Ascending aorta (tissue), 2 donors: Measurements from ENCODE around the gene NBEA. TPM values are rescaled to one million over a fixed set of nuclear protein-coding genes. Genes with fewer than 3 reads are reported as not detected.

Experiments
- DNase-seq, 2 donors: peaks; one replicate each; pipeline ENCODE4 v3.0.0-alpha.2; 2019; ENCODE audit warnings: low spot score in 2 of 2
- H3K27ac ChIP-seq, 2 donors: fragments of 200-600 bp; sonication (generic); one replicate each; pipeline ENCODE4 v1.5.1; 2016 to 2017; ENCODE audit warnings: mild to moderate bottlenecking in 1 of 2
- H3K27me3 ChIP-seq: fragments of 200-600 bp; sonication (generic); one replicate; pipeline ENCODE4 v1.5.1; 2017
- H3K36me3 ChIP-seq, 2 donors: fragments of 200-600 bp; sonication (generic); one replicate each; pipeline ENCODE4 v1.5.1; 2016
- H3K4me1 ChIP-seq, 2 donors: fragments of 200-600 bp; sonication (generic); one replicate each; pipeline ENCODE4 v1.5.1; 2016 to 2017; ENCODE audit warnings: mild to moderate bottlenecking in 1 of 2
- H3K4me3 ChIP-seq, 2 donors: fragments of 200-600 bp; sonication (generic); one replicate each; pipeline ENCODE4 v1.5.1; 2016 to 2017; ENCODE audit warnings: mild to moderate bottlenecking in 1 of 2
- H3K9me3 ChIP-seq, 2 donors: fragments of 200-600 bp; sonication (generic); one replicate each; pipeline ENCODE4 v1.5.1; 2016
- intact Hi-C: fragments of 100-400 bp; cut with DNase I; formaldehyde crosslinking; loops from one replicate; pipeline ENCODE4 v1.15.1; 2023
- total RNA-seq: library from RNA; depleted of rRNA; stranded (reverse); fragments of >200 nt; gene quantifications from one replicate; pipeline ENCODE4 v1.1.0, GENCODE V29; 2016
- TF ChIP-seq, protein P1 (sequence below), 3 experiments: fragments of 200-600 bp in 2 of 3; fragments of 450-650 bp in 1 of 3; sonication (generic) in 2 of 3; IDR thresholded peaks; one replicate each; pipeline ENCODE4 v1.5.1; 2016 to 2019; ENCODE audit warnings: antibody characterized with exemption in 3 of 3, mild to moderate bottlenecking in 1 of 3, moderate library complexity in 1 of 3

Gene NBEA
- total RNA-seq, 1 donor from 2014 or later = 1.6 TPM

DNA sequence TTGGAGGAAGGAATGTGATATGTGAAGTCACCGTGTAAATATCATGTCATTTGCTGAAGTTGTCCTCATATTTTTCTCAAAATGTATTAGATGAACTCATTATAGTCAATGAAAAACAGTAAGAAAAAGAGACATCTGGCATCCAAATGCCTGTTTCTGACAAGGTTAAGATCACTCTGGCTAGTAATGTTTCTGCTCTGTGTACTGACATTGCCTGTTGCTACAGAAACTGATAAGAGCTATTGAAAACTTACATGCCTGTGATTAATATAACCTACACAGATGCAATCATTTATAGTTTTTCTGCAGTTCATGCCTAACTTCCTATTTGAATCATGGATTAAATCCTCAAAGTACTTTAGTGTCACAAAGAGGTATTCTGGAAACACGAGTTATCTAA is 249.8 kb downstream of the NBEA start:
- H3K9me3 ChIP-seq = peaks cover 0 to 13% of the 10 kb centered on the region in 2 donors
- no peaks in the 10 kb centered on the region for H3K4me1 ChIP-seq
- no peaks in the 10 kb centered on the region for H3K27me3 ChIP-seq
- TF ChIP-seq, protein P1, sequence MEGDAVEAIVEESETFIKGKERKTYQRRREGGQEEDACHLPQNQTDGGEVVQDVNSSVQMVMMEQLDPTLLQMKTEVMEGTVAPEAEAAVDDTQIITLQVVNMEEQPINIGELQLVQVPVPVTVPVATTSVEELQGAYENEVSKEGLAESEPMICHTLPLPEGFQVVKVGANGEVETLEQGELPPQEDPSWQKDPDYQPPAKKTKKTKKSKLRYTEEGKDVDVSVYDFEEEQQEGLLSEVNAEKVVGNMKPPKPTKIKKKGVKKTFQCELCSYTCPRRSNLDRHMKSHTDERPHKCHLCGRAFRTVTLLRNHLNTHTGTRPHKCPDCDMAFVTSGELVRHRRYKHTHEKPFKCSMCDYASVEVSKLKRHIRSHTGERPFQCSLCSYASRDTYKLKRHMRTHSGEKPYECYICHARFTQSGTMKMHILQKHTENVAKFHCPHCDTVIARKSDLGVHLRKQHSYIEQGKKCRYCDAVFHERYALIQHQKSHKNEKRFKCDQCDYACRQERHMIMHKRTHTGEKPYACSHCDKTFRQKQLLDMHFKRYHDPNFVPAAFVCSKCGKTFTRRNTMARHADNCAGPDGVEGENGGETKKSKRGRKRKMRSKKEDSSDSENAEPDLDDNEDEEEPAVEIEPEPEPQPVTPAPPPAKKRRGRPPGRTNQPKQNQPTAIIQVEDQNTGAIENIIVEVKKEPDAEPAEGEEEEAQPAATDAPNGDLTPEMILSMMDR (IDR thresholded peaks at IDR 0.05) = no peak
- H3K4me3 ChIP-seq = no peak overlapping the region
- DNase-seq = no peak
- H3K27ac ChIP-seq = no peak overlapping the region
- no peaks in the 10 kb centered on the region for H3K36me3 ChIP-seq
- intact Hi-C loops = no loop called here

DNA sequence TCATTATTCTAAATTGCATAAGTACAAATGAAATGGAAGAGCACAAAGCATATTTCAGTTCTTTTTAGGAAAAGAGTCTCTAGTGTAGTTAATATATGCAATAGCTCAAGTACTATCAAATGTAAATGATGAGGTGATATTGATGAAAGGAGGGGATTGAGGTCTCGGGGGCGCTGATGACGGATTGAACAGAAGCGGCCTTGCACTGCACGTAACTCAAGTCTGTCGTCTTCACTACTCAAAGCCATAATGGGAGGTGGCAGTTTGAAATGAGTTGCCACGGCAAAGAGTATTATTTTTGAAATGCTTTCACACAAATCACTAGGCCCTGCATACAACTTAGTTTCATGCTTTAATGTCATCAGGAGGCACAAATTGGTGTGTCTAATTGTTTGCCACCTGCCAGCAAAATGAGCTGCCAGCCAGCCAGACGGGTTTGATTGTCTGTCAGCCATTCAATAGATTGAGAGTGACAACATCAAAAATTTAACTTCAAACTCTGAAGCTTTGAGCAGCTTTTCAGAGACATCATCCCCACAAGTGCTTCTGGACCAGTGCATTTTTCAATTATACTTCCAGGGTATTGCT is 256.6 kb downstream of the NBEA start:
- Histone ChIP-seq H3K9me3 (no peaks in the 10 kb centered on the region), H3K36me3 (no peaks in the 10 kb centered on the region), H3K27ac (no peak overlapping the region), H3K27me3 (no peaks in the 10 kb centered on the region), H3K4me1 (no peaks in the 10 kb centered on the region), H3K4me3 (no peak overlapping the region)
- DNase-seq = no peak
- TF ChIP-seq, protein P1 (IDR thresholded peaks at IDR 0.05) = no peak
- intact Hi-C loops = no loop called here

DNA sequence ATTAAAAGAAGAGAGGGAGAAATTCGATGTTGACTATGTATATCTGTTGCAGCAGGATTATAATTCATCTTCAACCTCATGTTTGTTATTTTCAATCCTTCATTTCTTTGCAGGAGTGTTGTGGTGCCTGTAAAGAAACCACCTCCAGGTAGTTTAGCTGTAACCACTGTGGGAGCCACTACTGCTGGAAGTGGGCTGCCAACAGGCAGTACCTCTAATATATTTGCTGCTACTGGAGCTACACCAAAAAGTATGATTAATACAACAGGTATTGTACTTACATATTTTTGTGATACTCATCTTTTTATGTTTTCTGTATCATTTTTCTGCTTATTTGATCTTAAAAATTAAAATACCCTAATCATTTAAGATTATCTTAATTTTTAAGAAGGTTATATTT is 266.5 kb downstream of the NBEA start:
- Histone ChIP-seq H3K27me3 (no peaks in the 10 kb centered on the region), H3K27ac (no peak overlapping the region), H3K9me3 (no peaks in the 10 kb centered on the region), H3K4me3 (no peak overlapping the region), H3K4me1 (no peaks in the 10 kb centered on the region), H3K36me3 (no peaks in the 10 kb centered on the region)
- intact Hi-C loops = no loop called here
- TF ChIP-seq, protein P1 (IDR thresholded peaks at IDR 0.05) = no peak
- DNase-seq = no peak

DNA sequence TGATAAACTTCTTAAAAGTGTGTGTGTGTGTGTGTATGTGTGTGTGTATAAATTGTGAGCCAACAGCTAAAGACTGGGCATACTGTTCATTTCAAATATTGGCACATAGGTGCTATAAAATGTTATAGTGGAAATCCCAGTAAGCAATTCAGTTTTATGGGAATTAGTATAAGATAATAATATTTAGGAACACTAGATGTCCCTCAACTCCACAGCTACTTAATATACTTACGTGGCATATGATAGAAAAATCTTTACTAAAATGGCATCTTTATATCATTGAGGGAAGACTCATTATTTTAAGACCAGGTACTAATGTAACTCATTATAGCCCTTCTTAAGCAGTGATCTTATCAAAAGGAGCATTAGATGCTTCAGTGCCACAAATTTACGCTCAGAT is 268.2 kb downstream of the NBEA start:
- Histone ChIP-seq H3K36me3 (no peaks in the 10 kb centered on the region), H3K4me3 (no peak overlapping the region), H3K9me3 (no peaks in the 10 kb centered on the region), H3K4me1 (no peaks in the 10 kb centered on the region), H3K27ac (no peak overlapping the region), H3K27me3 (no peaks in the 10 kb centered on the region)
- no peak for DNase-seq
- TF ChIP-seq, protein P1 (IDR thresholded peaks at IDR 0.05) = no peak
- intact Hi-C loops = no loop called here

DNA sequence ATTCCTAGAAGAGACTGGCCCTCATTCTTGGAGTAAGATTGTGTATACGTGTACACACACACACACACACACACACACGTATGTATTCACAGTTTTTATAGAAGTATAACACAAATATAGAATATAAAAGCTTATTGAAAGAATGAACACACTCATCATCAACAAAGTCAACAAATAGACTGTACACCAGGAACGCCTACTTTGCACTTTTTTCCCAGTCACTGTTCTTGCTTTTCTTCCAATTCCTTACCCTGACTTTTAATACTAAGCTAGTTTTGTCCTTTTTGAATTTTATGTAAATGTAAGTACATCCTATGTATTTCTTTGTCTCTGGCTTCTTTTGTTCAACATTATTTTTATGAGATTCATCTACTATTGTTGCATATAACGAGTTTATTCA is 269.9 kb downstream of the NBEA start:
- intact Hi-C loops = no loop called here
- Histone ChIP-seq H3K27ac (no peak overlapping the region), H3K4me3 (no peak overlapping the region), H3K36me3 (no peaks in the 10 kb centered on the region), H3K9me3 (no peaks in the 10 kb centered on the region), H3K4me1 (no peaks in the 10 kb centered on the region), H3K27me3 (no peaks in the 10 kb centered on the region)
- TF ChIP-seq, protein P1 (IDR thresholded peaks at IDR 0.05) = no peak
- no peak for DNase-seq

DNA sequence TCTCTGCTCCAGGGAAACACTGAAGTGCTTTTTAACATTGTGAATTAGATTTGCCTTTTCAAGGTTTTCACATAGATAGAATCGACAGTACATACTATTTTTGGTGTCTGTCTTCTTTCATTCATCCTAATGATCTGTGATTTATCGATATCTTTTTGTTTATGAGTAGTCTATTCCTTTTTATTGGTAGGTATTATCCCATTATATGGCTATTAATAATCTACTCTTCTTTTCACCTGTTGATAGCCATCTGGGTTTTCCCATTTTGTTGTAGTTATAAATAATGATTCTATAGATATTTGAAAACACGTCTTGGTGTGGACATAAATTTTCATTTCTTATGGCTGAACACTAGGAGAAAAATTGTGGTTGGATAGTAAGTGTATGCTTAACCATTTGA is 271.8 kb downstream of the NBEA start:
- Histone ChIP-seq H3K27ac (no peak overlapping the region), H3K9me3 (no peaks in the 10 kb centered on the region), H3K4me1 (no peaks in the 10 kb centered on the region), H3K4me3 (no peak overlapping the region), H3K36me3 (no peaks in the 10 kb centered on the region), H3K27me3 (no peaks in the 10 kb centered on the region)
- intact Hi-C loops = no loop called here
- TF ChIP-seq, protein P1 (IDR thresholded peaks at IDR 0.05) = no peak
- DNase-seq = no peak
